Liver (tissue), 9 donors: ENCODE data around the gene SLIT1. TPM values are rescaled to one million over a fixed set of nuclear protein-coding genes. Genes with fewer than 3 reads are reported as not detected.

Experiments used
- DNase-seq: peaks from one replicate; pipeline ENCODE4 v3.0.0-alpha.2; 2017; ENCODE audit warnings: low spot score
- H3K27ac ChIP-seq, 2 donors: one replicate each; pipeline ENCODE4 v1.7.0; 2013; ENCODE audit warnings: inconsistent platforms in 2 of 2, low read length in 2 of 2, control low read depth in 1 of 2, low read depth in 1 of 2, mild to moderate bottlenecking in 1 of 2
- H3K27me3 ChIP-seq, 4 donors: one replicate each; pipeline versions ENCODE4 v1.6.1 to v1.7.0; 2013; ENCODE audit warnings: low read length in 3 of 4, inconsistent platforms in 1 of 4, mild to moderate bottlenecking in 1 of 4, moderate library complexity in 1 of 4; ENCODE audit not compliant: control insufficient read depth in 4 of 4, insufficient read depth in 4 of 4
- H3K36me3 ChIP-seq, 4 donors: one replicate each; pipeline versions ENCODE4 v1.6.1 to v1.7.0; 2013; ENCODE audit warnings: low read length in 3 of 4, mild to moderate bottlenecking in 3 of 4, low read depth in 1 of 4, moderate library complexity in 1 of 4; ENCODE audit not compliant: control insufficient read depth in 4 of 4, insufficient read depth in 3 of 4
- H3K4me1 ChIP-seq, 4 donors: one replicate each; pipeline versions ENCODE4 v1.6.1 to v1.7.0; 2013; ENCODE audit warnings: low read length in 3 of 4, mild to moderate bottlenecking in 3 of 4, moderate library complexity in 1 of 4; ENCODE audit not compliant: control insufficient read depth in 4 of 4, insufficient read depth in 4 of 4
- H3K4me3 ChIP-seq, 3 donors: one replicate each; pipeline versions ENCODE4 v1.6.1 to v1.7.0; 2013; ENCODE audit warnings: low read length in 3 of 3, control low read depth in 1 of 3, low read depth in 1 of 3, mild to moderate bottlenecking in 1 of 3
- H3K9ac ChIP-seq, 2 donors: one replicate each; pipeline ENCODE4 v1.7.0; 2013; ENCODE audit warnings: low read length in 2 of 2, mild to moderate bottlenecking in 2 of 2, moderate library complexity in 2 of 2, control low read depth in 1 of 2, low read depth in 1 of 2
- H3K9me3 ChIP-seq, 4 donors: one replicate each; pipeline versions ENCODE4 v1.6.1 to v1.7.0; 2013; ENCODE audit warnings: low read length in 3 of 4; ENCODE audit not compliant: control insufficient read depth in 4 of 4
- EGR1 ChIP-seq, 2 donors: IDR thresholded peaks; 2 replicates each; pipeline ENCODE4 v1.6.1; 2016 to 2018; ENCODE audit warnings: antibody characterized with exemption in 2 of 2, low read depth in 2 of 2
- FOXA1 ChIP-seq: IDR thresholded peaks from 2 replicates; pipeline ENCODE4 v1.6.1; 2016; ENCODE audit warnings: antibody characterized with exemption
- FOXA2 ChIP-seq: IDR thresholded peaks from 2 replicates; pipeline ENCODE4 v1.6.1; 2016; ENCODE audit warnings: antibody characterized with exemption
- GABPA ChIP-seq, 2 donors: IDR thresholded peaks in 1 of 2; conservative IDR thresholded peaks in 1 of 2; 2 replicates each; pipeline ENCODE4 v1.6.1; 2016; ENCODE audit warnings: antibody characterized with exemption in 2 of 2, mild to moderate bottlenecking in 1 of 2, moderate library complexity in 1 of 2
- HNF4A ChIP-seq, 2 donors: conservative IDR thresholded peaks; 2 replicates each; pipeline ENCODE4 v1.6.1; 2016; ENCODE audit warnings: antibody characterized with exemption in 2 of 2, mild to moderate bottlenecking in 2 of 2
- HNF4G ChIP-seq: IDR thresholded peaks from 2 replicates; pipeline ENCODE4 v1.6.1; 2016; ENCODE audit warnings: antibody characterized with exemption
- JUND ChIP-seq, 2 donors: IDR thresholded peaks; 2 replicates each; pipeline ENCODE4 v1.6.1; 2016; ENCODE audit warnings: antibody characterized with exemption in 2 of 2
- NR2F2 ChIP-seq: IDR thresholded peaks from 2 replicates; pipeline ENCODE4 v1.6.1; 2016; ENCODE audit warnings: antibody characterized with exemption
- RAD21 ChIP-seq, 2 donors: IDR thresholded peaks; 2 replicates each; pipeline ENCODE4 v1.6.1; 2016; ENCODE audit warnings: antibody characterized with exemption in 2 of 2, mild to moderate bottlenecking in 2 of 2
- RXRA ChIP-seq, 2 donors: IDR thresholded peaks; 2 replicates each; pipeline ENCODE4 v1.6.1; 2017 to 2018; ENCODE audit warnings: antibody characterized with exemption in 2 of 2, mild to moderate bottlenecking in 1 of 2
- SP1 ChIP-seq: IDR thresholded peaks from 2 replicates; pipeline ENCODE4 v1.6.1; 2018; ENCODE audit warnings: antibody characterized with exemption, mild to moderate bottlenecking
- TAF1 ChIP-seq: conservative IDR thresholded peaks from 2 replicates; pipeline ENCODE4 v1.6.1; 2016; ENCODE audit warnings: antibody characterized with exemption, mild to moderate bottlenecking
- YY1 ChIP-seq: IDR thresholded peaks from 2 replicates; pipeline ENCODE4 v1.6.1; 2016; ENCODE audit warnings: antibody characterized with exemption, mild to moderate bottlenecking
- WGBS: extraction: QIAGEN DNeasy Blood & Tissue Kit; methylation state at CpG from one replicate; pipeline ENCODE4 v1.1.7; 2013; 5-methylcytosine and 5-hydroxymethylcytosine counted together
- polyA plus RNA-seq, 2 donors: library from polyadenylated mRNA; stranded (reverse) in 1 of 2; unstranded in 1 of 2; fragments of 200-250 nt in 1 of 2; fragments of >200 nt in 1 of 2; fragmentation: Nextera tagmentation in 1 of 2; extraction: Ambion mirVana in 1 of 2; gene quantifications; one replicate each; pipeline versions ENCODE4 v1.2.1 to v1.2.3, GENCODE V29; 2013 to 2015
- total RNA-seq, 2 donors: library from RNA; depleted of rRNA; stranded (reverse); fragments of >200 nt; gene quantifications; one replicate each; pipeline ENCODE4 v1.2.3, GENCODE V29; 2014
- TF ChIP-seq, protein P1 (sequence below): fragments of 150-350 bp; IDR thresholded peaks from 2 replicates; pipeline ENCODE4 v1.5.1; 2017; ENCODE audit warnings: improper control_type of control experiment, low read depth, low read length; ENCODE audit not compliant: missing input control
- TF ChIP-seq, protein P2 (sequence below): IDR thresholded peaks from 2 replicates; pipeline ENCODE4 v1.6.1; 2016; ENCODE audit warnings: antibody characterized with exemption, mild to moderate bottlenecking
- TF ChIP-seq, protein P3 (sequence below): IDR thresholded peaks from 2 replicates; pipeline ENCODE4 v1.6.1; 2016; ENCODE audit warnings: antibody characterized with exemption
- TF ChIP-seq, protein P4 (sequence below): IDR thresholded peaks from 2 replicates; pipeline ENCODE4 v1.6.1; 2016; ENCODE audit warnings: antibody characterized with exemption
- TF ChIP-seq, protein P5 (sequence below): IDR thresholded peaks from 2 replicates; pipeline ENCODE4 v1.6.1; 2016; ENCODE audit warnings: antibody characterized with exemption
- donor health status: healthy.
- donor health status: healthy.
- donor health status: healthy.
- donor health status: healthy.
- donor health status: healthy.

Gene SLIT1
- total and polyA plus RNA-seq, 4 donors = under 0.01 to 0.14 (median 0.06) TPM

DNA sequence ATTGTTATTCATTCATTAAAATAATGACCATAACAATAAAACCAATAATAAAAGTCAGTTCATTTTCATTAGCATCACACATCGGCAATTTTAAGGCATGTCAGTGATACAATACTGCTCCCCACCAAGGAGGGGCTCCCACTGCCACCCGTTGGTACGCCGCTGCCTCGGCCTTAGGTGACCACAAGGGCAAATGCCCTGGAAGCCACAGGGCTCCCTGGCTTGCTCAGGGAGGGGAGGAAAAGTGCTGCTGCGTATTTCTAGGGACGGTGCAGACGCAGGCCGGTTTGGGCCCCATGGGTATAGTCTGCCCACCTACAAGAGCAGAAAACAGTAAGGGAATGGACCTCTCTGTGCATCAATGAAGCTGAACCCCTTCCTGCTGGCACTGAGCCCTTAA lies 85.1 kb downstream of the SLIT1 start:
- DNase-seq = no peak
- H3K4me3 ChIP-seq = no peak overlapping the region
- TF ChIP-seq, protein P1, sequence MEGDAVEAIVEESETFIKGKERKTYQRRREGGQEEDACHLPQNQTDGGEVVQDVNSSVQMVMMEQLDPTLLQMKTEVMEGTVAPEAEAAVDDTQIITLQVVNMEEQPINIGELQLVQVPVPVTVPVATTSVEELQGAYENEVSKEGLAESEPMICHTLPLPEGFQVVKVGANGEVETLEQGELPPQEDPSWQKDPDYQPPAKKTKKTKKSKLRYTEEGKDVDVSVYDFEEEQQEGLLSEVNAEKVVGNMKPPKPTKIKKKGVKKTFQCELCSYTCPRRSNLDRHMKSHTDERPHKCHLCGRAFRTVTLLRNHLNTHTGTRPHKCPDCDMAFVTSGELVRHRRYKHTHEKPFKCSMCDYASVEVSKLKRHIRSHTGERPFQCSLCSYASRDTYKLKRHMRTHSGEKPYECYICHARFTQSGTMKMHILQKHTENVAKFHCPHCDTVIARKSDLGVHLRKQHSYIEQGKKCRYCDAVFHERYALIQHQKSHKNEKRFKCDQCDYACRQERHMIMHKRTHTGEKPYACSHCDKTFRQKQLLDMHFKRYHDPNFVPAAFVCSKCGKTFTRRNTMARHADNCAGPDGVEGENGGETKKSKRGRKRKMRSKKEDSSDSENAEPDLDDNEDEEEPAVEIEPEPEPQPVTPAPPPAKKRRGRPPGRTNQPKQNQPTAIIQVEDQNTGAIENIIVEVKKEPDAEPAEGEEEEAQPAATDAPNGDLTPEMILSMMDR = no peak
- TF ChIP-seq, protein P2, sequence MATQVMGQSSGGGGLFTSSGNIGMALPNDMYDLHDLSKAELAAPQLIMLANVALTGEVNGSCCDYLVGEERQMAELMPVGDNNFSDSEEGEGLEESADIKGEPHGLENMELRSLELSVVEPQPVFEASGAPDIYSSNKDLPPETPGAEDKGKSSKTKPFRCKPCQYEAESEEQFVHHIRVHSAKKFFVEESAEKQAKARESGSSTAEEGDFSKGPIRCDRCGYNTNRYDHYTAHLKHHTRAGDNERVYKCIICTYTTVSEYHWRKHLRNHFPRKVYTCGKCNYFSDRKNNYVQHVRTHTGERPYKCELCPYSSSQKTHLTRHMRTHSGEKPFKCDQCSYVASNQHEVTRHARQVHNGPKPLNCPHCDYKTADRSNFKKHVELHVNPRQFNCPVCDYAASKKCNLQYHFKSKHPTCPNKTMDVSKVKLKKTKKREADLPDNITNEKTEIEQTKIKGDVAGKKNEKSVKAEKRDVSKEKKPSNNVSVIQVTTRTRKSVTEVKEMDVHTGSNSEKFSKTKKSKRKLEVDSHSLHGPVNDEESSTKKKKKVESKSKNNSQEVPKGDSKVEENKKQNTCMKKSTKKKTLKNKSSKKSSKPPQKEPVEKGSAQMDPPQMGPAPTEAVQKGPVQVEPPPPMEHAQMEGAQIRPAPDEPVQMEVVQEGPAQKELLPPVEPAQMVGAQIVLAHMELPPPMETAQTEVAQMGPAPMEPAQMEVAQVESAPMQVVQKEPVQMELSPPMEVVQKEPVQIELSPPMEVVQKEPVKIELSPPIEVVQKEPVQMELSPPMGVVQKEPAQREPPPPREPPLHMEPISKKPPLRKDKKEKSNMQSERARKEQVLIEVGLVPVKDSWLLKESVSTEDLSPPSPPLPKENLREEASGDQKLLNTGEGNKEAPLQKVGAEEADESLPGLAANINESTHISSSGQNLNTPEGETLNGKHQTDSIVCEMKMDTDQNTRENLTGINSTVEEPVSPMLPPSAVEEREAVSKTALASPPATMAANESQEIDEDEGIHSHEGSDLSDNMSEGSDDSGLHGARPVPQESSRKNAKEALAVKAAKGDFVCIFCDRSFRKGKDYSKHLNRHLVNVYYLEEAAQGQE = no peak
- TF ChIP-seq FOXA1 = no peak
- TF ChIP-seq RXRA (IDR thresholded peaks at IDR 0.05) = no peak
- no peak for TF ChIP-seq NR2F2
- TF ChIP-seq, protein P3, sequence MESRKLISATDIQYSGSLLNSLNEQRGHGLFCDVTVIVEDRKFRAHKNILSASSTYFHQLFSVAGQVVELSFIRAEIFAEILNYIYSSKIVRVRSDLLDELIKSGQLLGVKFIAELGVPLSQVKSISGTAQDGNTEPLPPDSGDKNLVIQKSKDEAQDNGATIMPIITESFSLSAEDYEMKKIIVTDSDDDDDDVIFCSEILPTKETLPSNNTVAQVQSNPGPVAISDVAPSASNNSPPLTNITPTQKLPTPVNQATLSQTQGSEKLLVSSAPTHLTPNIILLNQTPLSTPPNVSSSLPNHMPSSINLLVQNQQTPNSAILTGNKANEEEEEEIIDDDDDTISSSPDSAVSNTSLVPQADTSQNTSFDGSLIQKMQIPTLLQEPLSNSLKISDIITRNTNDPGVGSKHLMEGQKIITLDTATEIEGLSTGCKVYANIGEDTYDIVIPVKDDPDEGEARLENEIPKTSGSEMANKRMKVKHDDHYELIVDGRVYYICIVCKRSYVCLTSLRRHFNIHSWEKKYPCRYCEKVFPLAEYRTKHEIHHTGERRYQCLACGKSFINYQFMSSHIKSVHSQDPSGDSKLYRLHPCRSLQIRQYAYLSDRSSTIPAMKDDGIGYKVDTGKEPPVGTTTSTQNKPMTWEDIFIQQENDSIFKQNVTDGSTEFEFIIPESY = no peak
- TF ChIP-seq JUND (IDR thresholded peaks at IDR 0.05) = no peak
- no peak for TF ChIP-seq SP1
- no peak for TF ChIP-seq FOXA2
- TF ChIP-seq, protein P4, sequence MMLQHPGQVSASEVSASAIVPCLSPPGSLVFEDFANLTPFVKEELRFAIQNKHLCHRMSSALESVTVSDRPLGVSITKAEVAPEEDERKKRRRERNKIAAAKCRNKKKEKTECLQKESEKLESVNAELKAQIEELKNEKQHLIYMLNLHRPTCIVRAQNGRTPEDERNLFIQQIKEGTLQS = no peak
- TF ChIP-seq HNF4A (conservative IDR thresholded peaks at IDR 0.05) = no peak
- TF ChIP-seq EGR1 (IDR thresholded peaks at IDR 0.05; ENCODE audit: low read depth in 2 of 2) = no peak
- TF ChIP-seq, protein P5, sequence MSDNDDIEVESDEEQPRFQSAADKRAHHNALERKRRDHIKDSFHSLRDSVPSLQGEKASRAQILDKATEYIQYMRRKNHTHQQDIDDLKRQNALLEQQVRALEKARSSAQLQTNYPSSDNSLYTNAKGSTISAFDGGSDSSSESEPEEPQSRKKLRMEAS = no peak
- TF ChIP-seq RAD21 (IDR thresholded peaks at IDR 0.05) = no peak
- no peak for TF ChIP-seq TAF1
- no peak for TF ChIP-seq GABPA (IDR thresholded peaks at IDR 0.05 in 1 of 2, conservative IDR thresholded peaks at IDR 0.05 in 1 of 2)
- TF ChIP-seq HNF4G = no peak
- TF ChIP-seq YY1 = no peak
- H3K9me3 ChIP-seq = no peaks in the 10 kb centered on the region
- 89% methylated on average over 9 of the region's 9 CpGs for WGBS
- H3K9ac ChIP-seq = no peak overlapping the region
- no peaks in the 10 kb centered on the region for H3K36me3 ChIP-seq
- peaks cover 0 to 2% (median 0%) of the 10 kb centered on the region in 4 donors for H3K27me3 ChIP-seq
- no peaks in the 10 kb centered on the region for H3K4me1 ChIP-seq
- no peak overlapping the region for H3K27ac ChIP-seq
